Activated CD4-positive, alpha-beta T cell treated with anti-CD3 and anti-CD28 coated beads for 36 hours (primary cell): ENCODE results near the gene HOXD3. TPM values are rescaled to one million over a fixed set of nuclear protein-coding genes. Genes with fewer than 3 reads are reported as not detected.

ENCODE experiments used
- ATAC-seq: fragments of 200-7000 bp; cut with Tn5 transposase; one replicate; pipeline ENCODE4 v1.10.0; 2021; ENCODE audit warnings: mild to moderate bottlenecking, moderate library complexity
- CTCF ChIA-PET: fragments of 350-600 bp; sonication (Branson Sonifier 250); formaldehyde crosslinking; loops from one replicate; lab custom pipeline; 2021; ENCODE audit warnings: antibody characterized with exemption; lab: Charles Lee
- POLR2A ChIA-PET: fragments of 350-600 bp; sonication (Branson Sonifier 250); formaldehyde crosslinking; loops from one replicate; lab custom pipeline; 2021; ENCODE audit warnings: antibody characterized with exemption, inconsistent platforms; lab: Charles Lee
- DNase-seq: peaks from one replicate; pipeline ENCODE4 v3.0.0-alpha.2; 2020
- H3K27ac Mint-ChIP-seq: one replicate; pipeline ENCODE4 v1.8.0; 2021; ENCODE audit warnings: mixed read lengths
- H3K27me3 Mint-ChIP-seq: one replicate; pipeline ENCODE4 v1.8.0; 2021; ENCODE audit warnings: mixed read lengths
- H3K36me3 Mint-ChIP-seq: one replicate; pipeline ENCODE4 v1.8.0; 2021; ENCODE audit warnings: low read depth, mixed read lengths
- H3K4me1 Mint-ChIP-seq: one replicate; pipeline ENCODE4 v1.8.0; 2021; ENCODE audit warnings: mixed read lengths
- H3K4me3 Mint-ChIP-seq: one replicate; pipeline ENCODE4 v1.8.0; 2021; ENCODE audit warnings: mild to moderate bottlenecking, moderate library complexity, mixed read lengths
- H3K9me3 Mint-ChIP-seq: one replicate; pipeline ENCODE4 v1.8.0; 2021; ENCODE audit warnings: low read depth, mixed read lengths
- intact Hi-C, 2 experiments: fragments of 100-400 bp; cut with DNase I in 1 of 2; cut with micrococcal nuclease in 1 of 2; formaldehyde crosslinking; loops; one replicate each; pipeline versions ENCODE4 v1.14.2 to v1.15.1; 2022 to 2024; cut with DNase I, micrococcal nuclease
- total RNA-seq, 2 experiments: library from RNA; stranded (reverse); gene quantifications; one replicate each; pipeline ENCODE4 v1.2.3, GENCODE V29; 2021

HOXD3 gene
- total RNA-seq, 2 experiments from 2014 or later, result not detected

DNA sequence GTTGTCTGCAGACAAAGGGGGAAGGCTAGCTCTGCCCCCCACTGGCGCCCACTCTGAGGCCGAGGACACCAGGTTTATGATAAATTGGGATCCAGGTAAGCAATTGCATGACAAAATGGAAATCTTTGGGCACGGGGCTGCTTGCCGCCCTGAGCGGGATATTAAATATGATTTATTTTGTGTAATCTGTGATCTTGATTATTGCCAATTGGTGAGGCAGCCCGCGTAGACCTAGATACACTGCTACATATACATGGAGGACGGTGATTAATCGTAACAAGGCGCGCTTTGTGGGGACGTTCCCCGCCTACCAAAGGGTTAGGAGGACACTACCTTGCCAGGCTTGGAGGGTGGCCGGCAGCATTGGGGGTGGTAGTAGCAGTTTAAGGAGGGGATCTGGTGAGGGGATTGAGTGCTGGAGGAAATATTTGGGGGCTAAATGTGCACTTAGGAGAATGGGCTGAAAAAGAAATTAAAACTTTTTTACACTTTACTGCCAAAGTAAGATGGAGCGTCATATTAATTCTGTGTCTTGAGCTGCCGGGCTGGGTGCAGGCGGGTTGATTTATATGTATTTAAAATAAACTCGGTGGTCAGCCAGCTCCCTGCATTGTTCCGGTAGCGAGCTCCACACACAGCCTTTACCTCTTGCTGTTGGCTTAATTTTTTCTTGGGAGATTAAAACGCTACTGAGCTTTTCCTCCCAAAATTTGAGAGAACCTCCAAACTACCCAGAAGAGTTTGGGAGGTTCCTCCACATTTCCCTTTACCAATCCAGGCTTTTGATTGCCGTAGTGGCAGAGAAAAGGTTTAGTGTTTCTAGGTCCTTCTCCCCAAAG, 4.1 kb downstream of the HOXD3 start:
- no peak overlapping the region for H3K4me3 Mint-ChIP-seq
- CTCF ChIA-PET, result interaction anchor here (0.6 to 2.5 kb wide), 11 partner anchors 13 to 1004 kb away, joined by 3 to 18 read pairs (median 5); partner anchors contain the start of gene HOXD9

DNA sequence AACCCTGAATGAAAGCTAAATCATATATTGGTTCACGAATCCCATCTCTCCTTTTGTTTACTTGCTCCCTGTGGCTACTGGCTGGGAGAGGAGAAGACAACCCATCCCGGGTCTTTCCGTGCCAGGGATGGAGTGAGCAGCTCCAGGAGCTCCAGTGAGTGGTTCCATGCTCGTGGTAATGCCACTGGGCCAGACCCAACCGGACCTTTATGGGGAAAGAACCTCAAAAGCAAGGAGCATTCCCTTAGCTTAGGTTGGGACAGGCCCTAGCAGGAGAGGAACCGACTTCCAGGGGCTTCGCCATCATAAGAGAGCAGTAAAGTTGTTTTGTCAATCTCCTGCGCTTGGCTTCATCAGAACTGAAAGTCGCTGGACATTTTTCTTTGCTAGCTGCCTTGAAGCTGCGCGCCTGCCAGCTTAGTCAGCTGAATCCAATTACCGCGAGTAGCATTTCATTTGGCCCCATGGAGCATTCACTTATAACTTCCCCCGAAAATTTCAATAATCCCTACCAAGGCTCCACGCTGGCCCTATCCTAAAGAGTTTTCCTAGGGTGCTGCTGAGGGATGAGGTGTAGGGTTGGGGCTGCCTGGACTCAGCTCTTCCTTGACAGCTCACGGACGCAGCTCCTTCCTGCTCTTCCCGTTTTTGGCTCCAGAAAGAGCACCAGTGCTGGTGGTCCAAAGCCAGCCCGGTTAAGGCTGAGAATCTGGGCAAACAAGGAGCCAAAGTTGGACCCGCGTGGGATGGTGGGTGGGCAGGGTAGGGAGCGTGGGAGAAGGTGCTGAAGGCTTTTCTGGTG, 4.9 kb downstream of the HOXD3 start:
- H3K36me3 Mint-ChIP-seq, result no peaks in the 10 kb centered on the region
- intact Hi-C loops, result loop anchor here (2.0 to 5.0 kb wide), 3 partner anchors 35 to 75 kb away; partner anchors contain the start of gene HOXD8 (in 2 of the 2)
- no peak overlapping the region for H3K4me3 Mint-ChIP-seq
- no peaks in the 10 kb centered on the region for H3K9me3 Mint-ChIP-seq
- peaks cover 19% of the 10 kb centered on the region for H3K4me1 Mint-ChIP-seq
- H3K27ac Mint-ChIP-seq, result no peak overlapping the region
- ATAC-seq (no peak), DNase-seq (no peak)
- CTCF ChIA-PET, result interaction anchor here (0.6 to 2.5 kb wide), 13 partner anchors 12 to 1580 kb away, joined by 3 to 18 read pairs (median 4); partner anchors contain the start of gene HOXD9
- POLR2A ChIA-PET, result no interaction called here
- H3K27me3 Mint-ChIP-seq, result peaks cover 77% of the 10 kb centered on the region

More for the DNA sequence above, 4.1 kb downstream of the HOXD3 start:
- intact Hi-C loops, result loop anchor here (2.0 to 5.0 kb wide), 3 partner anchors 34 to 74 kb away; partner anchors contain the start of gene HOXD8 (in 2 of the 2)
- H3K9me3 Mint-ChIP-seq, result no peaks in the 10 kb centered on the region
- peaks cover 19% of the 10 kb centered on the region for H3K4me1 Mint-ChIP-seq
- POLR2A ChIA-PET, result no interaction called here
- H3K36me3 Mint-ChIP-seq, result no peaks in the 10 kb centered on the region
- no peak overlapping the region for H3K27ac Mint-ChIP-seq
- ATAC-seq, result no peak
- peaks cover 76% of the 10 kb centered on the region for H3K27me3 Mint-ChIP-seq
- DNase-seq, result no peak

DNA sequence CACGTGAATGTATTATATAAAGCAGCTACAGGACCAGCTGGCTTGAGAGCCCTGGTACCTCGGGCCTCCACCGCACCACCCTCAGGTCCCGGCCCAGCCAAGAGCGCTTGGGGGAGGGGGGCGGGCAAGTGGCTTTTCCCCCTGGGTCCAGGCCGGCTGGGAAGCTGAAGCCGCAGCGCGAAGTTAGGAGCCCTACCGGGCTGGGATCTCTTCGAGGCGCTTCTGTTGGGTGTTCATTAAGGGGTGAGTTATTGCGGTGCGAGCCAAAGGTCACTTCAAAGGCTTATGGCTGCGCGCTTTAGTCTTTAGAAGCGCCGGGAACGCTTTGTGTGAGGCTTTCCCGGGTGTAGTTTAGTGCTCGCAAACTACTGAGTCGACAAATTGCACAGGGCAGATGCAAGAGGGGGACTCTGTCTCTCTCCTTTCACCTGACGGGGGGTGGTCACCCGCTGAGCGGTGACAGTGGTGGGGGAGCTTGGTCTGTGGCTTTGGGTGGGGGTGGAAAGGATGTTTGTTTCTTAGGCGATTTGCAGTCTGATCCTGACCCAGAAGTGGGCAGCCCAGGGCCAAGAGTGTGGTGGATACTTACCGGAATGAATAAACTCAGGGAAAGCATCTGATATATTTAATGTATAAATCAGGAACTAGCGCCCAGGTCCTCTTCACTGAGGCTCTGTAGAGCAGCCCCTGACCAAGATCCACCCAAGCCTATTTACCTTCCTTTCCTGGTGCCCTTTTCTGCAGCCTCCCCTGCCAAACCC, 6.0 kb downstream of the HOXD3 start:
- no peak overlapping the region for H3K27ac Mint-ChIP-seq
- H3K4me1 Mint-ChIP-seq, result peaks cover 16% of the 10 kb centered on the region
- intact Hi-C loops, result loop anchor here (5.0 kb wide), 2 partner anchors 36 to 51 kb away; partner anchors contain the start of gene HOXD8 (in 2 of the 2)
- CTCF ChIA-PET, result interaction anchor here (1.1 to 2.5 kb wide), 3 partner anchors 18 to 489 kb away, joined by 3 to 18 read pairs (median 5); no protein-coding TSS in a partner anchor
- H3K4me3 Mint-ChIP-seq, result no peak overlapping the region
- POLR2A ChIA-PET, result interaction anchor here (0.5 kb wide), 1 partner anchor 926 kb away, joined by 4 read pairs; no protein-coding TSS in a partner anchor
- ATAC-seq, result no peak
- peaks cover 80% of the 10 kb centered on the region for H3K27me3 Mint-ChIP-seq
- H3K36me3 Mint-ChIP-seq, result no peaks in the 10 kb centered on the region
- no peak for DNase-seq
- no peaks in the 10 kb centered on the region for H3K9me3 Mint-ChIP-seq

DNA sequence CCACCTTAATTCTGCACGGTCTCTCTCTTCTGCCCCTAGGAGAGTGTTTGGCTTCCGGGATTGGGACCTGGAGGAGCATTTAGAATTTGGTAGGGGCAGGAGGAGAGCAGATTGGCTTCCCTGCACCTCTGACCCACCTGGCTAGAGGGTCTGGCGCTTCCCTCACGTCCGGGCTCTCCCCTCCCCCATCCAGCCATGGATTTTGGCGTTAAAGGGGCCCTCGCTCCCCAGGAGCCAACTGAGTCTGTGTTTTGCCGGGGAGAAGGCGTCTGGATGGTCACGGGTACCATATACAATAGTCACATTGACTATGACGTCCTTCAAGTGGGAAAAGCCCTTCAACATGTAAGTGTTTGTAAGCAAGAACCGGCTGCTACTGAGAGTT, 6.6 kb downstream of the HOXD3 start:
- peaks cover 12% of the 10 kb centered on the region for H3K4me1 Mint-ChIP-seq
- no peak overlapping the region for H3K27ac Mint-ChIP-seq
- ChIA-PET CTCF (interaction anchor here (1.5 kb wide), 1 partner anchor 9 kb away, joined by 4 read pairs; no protein-coding TSS in a partner anchor), POLR2A (no interaction called here)
- ATAC-seq (no peak), DNase-seq (no peak)
- no peaks in the 10 kb centered on the region for H3K36me3 Mint-ChIP-seq
- H3K9me3 Mint-ChIP-seq, result no peaks in the 10 kb centered on the region
- H3K27me3 Mint-ChIP-seq, result peaks cover 77% of the 10 kb centered on the region
- intact Hi-C loops, result loop anchor here (5.0 kb wide), 2 partner anchors 36 to 51 kb away; partner anchors contain the start of gene HOXD8 (in 2 of the 2)
- no peak overlapping the region for H3K4me3 Mint-ChIP-seq

DNA sequence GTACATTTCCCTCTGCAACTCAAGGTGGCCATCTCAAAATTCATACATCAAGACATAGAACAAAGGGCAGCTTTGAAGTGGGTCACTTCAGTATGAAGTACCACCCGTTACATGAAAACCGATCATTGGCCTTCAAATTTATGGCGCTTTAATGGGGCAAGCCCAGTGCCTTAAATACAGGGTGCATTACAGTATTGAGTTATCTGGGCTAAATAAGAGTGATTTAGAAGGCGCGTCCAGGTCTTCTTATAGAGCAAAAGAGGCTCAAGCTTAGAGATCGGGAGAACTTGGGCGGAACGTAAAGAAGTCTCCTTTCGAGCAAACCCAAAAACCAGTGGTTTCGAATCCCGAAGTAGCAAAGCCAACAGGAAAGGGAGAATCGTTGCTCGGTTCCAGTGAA, 7.1 kb downstream of the HOXD3 start:
- Mint-ChIP-seq H3K4me1 (peaks cover 12% of the 10 kb centered on the region), H3K27ac (no peak overlapping the region), H3K9me3 (no peaks in the 10 kb centered on the region), H3K4me3 (no peak overlapping the region), H3K27me3 (peaks cover 77% of the 10 kb centered on the region), H3K36me3 (no peaks in the 10 kb centered on the region)
- intact Hi-C loops, result loop anchor here (5.0 kb wide), 2 partner anchors 37 to 52 kb away; partner anchors contain the start of gene HOXD8 (in 2 of the 2)
- DNase-seq (no peak), ATAC-seq (no peak)
- CTCF ChIA-PET, result interaction anchor here (0.9 to 1.5 kb wide), 2 partner anchors 9 to 214 kb away, joined by 3 to 4 read pairs; no protein-coding TSS in a partner anchor
- POLR2A ChIA-PET, result no interaction called here

DNA sequence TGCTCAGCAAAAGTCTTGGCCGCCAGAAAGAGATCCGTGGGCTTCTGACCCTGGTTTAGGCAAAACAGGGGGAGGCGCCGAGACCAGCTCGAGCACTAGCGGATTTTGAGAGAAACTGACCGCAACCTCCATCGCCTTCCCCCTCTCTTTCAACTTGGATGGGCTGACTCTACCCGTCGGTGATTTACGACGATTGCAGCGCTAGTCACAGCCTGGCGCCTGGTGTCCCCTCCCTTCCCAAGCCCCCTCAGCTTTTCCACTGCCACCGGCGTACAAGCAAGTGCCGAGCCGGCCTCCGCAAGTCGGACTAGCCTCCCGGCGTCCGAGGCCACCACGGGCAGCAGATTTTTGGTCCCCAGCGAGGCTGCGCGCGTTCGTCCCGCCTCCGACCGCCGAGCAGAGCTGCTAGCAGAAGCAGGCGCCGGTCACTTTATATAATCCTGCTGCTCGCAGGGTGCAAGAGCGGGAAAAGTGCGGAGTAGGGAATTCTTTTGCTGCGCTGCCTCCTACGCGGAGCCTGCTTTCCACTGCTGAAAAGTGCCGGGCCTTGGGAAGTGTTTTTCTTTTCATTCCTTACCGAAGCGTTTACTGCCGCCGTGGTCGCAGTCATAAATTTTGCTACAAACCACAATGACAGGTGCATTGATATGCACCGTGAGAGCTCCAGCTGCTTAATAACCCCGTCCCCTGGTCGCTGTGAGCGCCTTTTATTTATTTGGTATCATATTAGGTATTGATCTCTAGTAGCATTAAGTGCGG, 7.7 kb downstream of the HOXD3 start:
- H3K27me3 Mint-ChIP-seq, result peaks cover 79% of the 10 kb centered on the region
- no peaks in the 10 kb centered on the region for H3K9me3 Mint-ChIP-seq
- intact Hi-C loops, result loop anchor here (5.0 kb wide), 2 partner anchors 37 to 52 kb away; partner anchors contain the start of gene HOXD8 (in 2 of the 2)
- POLR2A ChIA-PET, result no interaction called here
- ATAC-seq (no peak), DNase-seq (no peak)
- CTCF ChIA-PET, result interaction anchor here (0.7 to 1.5 kb wide), 4 partner anchors 10 to 214 kb away, joined by 3 to 4 read pairs (median 4); no protein-coding TSS in a partner anchor
- H3K4me3 Mint-ChIP-seq, result no peak overlapping the region
- no peak overlapping the region for H3K27ac Mint-ChIP-seq
- H3K36me3 Mint-ChIP-seq, result no peaks in the 10 kb centered on the region
- H3K4me1 Mint-ChIP-seq, result peaks cover 10% of the 10 kb centered on the region

DNA sequence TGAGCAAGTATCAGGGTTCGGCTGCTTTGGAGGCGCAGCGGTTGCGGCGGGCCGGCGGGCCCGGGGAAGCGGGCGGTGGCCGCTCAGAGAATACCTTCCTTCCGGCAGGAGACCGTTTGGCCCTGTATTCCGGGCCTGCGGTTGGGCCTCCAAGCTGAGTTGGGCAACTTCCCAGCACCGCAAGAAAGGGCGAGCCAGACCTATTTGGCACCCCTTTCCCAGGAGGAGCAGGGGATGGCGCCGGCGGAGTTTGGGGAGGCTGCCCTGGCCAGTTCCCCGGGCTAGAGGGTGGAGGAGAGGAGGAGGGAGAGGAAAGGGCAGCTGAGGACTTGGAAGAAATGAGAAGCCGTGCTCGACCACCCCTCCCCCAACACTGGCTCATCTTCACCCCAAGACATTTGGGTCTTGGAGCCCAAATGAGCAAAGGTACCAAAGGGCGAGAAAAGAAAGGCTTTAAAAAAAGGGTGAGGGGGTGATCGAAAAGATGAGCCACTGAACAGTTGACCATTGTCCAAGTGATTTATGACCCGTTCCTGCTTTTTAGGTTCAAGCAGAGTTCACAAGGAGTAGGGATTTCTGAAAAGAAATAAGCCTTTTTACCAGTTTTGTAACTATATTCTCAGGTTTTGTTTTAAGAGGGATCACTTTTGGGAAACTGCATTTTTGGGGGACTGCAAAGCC, 8.4 kb downstream of the HOXD3 start:
- Mint-ChIP-seq H3K4me3 (no peak overlapping the region), H3K36me3 (no peaks in the 10 kb centered on the region), H3K9me3 (no peaks in the 10 kb centered on the region), H3K27me3 (peaks cover 77% of the 10 kb centered on the region), H3K4me1 (peaks cover 6% of the 10 kb centered on the region), H3K27ac (no peak overlapping the region)
- CTCF ChIA-PET, result interaction anchor here (0.9 to 1.5 kb wide), 2 partner anchors 10 to 39 kb away, joined by 4 read pairs; no protein-coding TSS in a partner anchor
- ATAC-seq (no peak), DNase-seq (no peak)
- POLR2A ChIA-PET, result no interaction called here
- intact Hi-C loops, result no loop called here

DNA sequence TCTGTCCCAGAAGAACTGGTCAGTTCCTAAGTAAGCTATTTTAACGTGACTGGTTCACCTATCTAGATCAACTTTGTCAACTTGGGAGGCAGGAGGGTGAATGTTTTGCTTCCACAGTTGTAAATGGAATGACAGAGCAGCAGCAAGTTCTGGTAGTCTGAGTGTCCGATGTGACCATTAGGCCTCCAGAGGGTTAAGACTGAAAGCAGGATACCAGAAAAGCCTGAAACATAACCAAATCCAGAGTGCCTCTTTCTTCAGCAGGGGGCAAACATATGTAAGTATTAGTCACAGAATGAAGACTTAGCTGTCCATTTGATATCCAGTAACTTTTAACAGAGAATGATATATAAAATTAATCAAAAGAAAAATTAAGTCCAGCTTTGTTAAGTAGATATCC, 9.2 kb downstream of the HOXD3 start:
- H3K36me3 Mint-ChIP-seq, result no peaks in the 10 kb centered on the region
- intact Hi-C loops, result no loop called here
- ChIA-PET POLR2A (no interaction called here), CTCF (interaction anchor here (0.9 kb wide), 1 partner anchor 28 kb away, joined by 3 read pairs; no protein-coding TSS in a partner anchor)
- peaks cover 75% of the 10 kb centered on the region for H3K27me3 Mint-ChIP-seq
- no peak overlapping the region for H3K27ac Mint-ChIP-seq
- no peak overlapping the region for H3K4me3 Mint-ChIP-seq
- peaks cover 6% of the 10 kb centered on the region for H3K4me1 Mint-ChIP-seq
- DNase-seq (no peak), ATAC-seq (no peak)
- no peaks in the 10 kb centered on the region for H3K9me3 Mint-ChIP-seq

DNA sequence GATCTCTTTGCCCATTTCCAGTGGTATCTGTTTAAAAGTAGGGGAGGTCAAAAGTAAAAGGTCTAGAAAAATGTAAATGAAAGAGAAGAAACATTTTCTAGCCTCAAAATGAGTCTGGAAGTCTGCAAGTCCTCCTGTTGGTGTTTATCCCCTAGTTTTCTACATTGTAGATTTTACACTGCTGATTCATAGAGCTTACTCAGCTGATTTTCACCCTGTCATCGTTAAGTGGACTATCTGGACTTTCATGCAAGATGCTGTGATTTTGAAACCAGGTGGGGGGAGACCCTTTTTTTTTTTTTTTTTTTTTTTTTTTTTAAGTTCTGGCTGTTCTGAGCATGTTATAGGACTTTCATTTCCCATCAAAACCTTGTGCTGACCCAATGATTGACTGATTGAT, 10.3 kb downstream of the HOXD3 start:
- Mint-ChIP-seq H3K9me3 (no peaks in the 10 kb centered on the region), H3K36me3 (no peaks in the 10 kb centered on the region), H3K27me3 (peaks cover 73% of the 10 kb centered on the region), H3K4me3 (no peak overlapping the region), H3K27ac (no peak overlapping the region), H3K4me1 (peaks cover 9% of the 10 kb centered on the region)
- intact Hi-C loops, result no loop called here
- ChIA-PET CTCF (no interaction called here), POLR2A (no interaction called here)
- DNase-seq, result no peak
- no peak for ATAC-seq
